Glutamatergic neuron (in vitro differentiated cells): Measurements from ENCODE around the gene C20orf144. TPM values are rescaled to one million over a fixed set of nuclear protein-coding genes. Genes with fewer than 3 reads are reported as not detected.

Experiments used
- total RNA-seq: library from RNA; stranded (reverse); fragmentation: NEBNext Ultra II Directional; extraction: Animal tissue kit (Norgen Biotek cat#: 25700); gene quantifications from one replicate; pipeline ENCODE4 v1.2.1, GENCODE V29; 2021; ENCODE audit not compliant: unreplicated experiment

Gene C20orf144
- total RNA-seq, 1 donor from 2014 or later, result not detected

Other genes starting within 250 kb of the C20orf144 start
- 4.5 TPM for gene SNTA1, start 218.6 kb upstream of the C20orf144 start, total RNA-seq
- 84.1 TPM for gene CBFA2T2, start 172.2 kb upstream of the C20orf144 start, total RNA-seq
- gene ACTL10, start 4.6 kb downstream of the C20orf144 start, total RNA-seq, result 1.0 TPM
- 146 TPM for gene NECAB3, start 12.1 kb downstream of the C20orf144 start, total RNA-seq
- 66.0 TPM for gene E2F1, start 24.1 kb downstream of the C20orf144 start, total RNA-seq
- gene PXMP4, start 58.0 kb downstream of the C20orf144 start, total RNA-seq, result 9.4 TPM
- gene ZNF341, start 69.7 kb downstream of the C20orf144 start, total RNA-seq, result 3.3 TPM
- gene CHMP4B, start 149.0 kb downstream of the C20orf144 start, total RNA-seq, result 46.4 TPM